ENCODE data around the gene MSANTD3.

The MSANTD3 gene

DNA sequence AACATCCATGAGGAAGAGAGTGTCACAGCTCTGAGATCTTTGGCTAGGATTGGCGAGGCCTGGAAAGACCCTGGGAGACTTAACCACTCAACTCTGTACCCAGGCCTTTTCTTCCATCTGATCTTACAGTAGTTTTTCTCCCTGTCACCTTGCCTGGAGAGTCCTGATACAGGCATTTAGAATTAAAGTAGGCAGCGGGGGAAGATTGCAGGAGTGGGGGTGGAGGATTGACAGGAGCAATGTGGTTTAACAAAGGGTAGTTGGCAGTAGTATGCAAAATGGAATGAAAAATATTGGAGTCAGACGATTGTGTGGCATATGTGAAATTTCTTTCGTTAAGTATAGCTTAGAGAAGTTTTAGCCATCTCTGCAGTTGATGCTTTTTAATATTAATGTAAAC is 62.9 kb downstream of the MSANTD3 start:
- H3K4me3 ChIP-seq (ENCODE audit: low read depth, low read length) = no peak overlapping the region
- TF ChIP-seq CTCF (IDR thresholded peaks at IDR 0.05; ENCODE audit: low read depth, low read length) = no peak

DNA sequence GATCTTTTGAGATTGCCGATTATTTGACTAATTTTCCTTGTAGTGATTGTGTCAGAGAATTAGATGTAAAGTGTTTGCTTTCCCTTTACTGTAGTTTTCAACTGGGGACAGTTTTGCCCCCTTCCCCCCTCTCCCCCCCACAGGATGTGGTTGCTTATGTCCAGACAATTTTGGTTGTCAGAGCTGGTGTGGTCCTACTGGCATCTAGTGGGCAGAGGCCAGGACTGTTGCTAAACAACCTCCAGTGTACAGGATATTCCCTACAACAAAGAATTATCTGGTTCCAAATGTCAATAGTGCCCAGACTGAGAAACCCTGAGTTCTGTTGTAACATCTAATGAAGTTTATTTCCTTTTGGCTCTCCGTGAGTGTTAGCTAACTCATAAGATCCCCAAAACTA is 66.0 kb downstream of the MSANTD3 start:
- TF ChIP-seq CTCF (IDR thresholded peaks at IDR 0.05; ENCODE audit: low read depth, low read length) = 0 out of 2 replicates have a peak, but pooled peaks have one; percentile 11
- H3K4me3 ChIP-seq (ENCODE audit: low read depth, low read length) = no peak overlapping the region

DNA sequence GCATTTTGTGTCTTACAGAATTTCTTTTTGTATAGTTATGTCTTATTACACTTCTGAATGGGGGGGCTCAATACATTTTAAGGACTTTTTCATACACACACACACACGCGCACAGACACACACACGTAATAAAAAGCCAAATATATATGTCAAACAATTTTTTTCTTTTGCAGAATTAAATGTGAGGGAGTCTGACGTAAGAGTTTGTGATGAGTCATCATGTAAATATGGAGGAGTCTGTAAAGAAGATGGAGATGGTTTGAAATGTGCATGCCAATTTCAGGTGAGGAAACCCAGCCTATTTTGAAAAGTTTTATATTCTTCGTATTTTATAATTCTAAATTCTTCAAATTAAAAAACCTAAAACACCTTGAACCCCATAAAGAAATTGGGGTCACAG is 71.6 kb downstream of the MSANTD3 start:
- H3K4me3 ChIP-seq (ENCODE audit: low read depth, low read length) = no peak overlapping the region
- no peak for TF ChIP-seq CTCF (IDR thresholded peaks at IDR 0.05; ENCODE audit: low read depth, low read length)

DNA sequence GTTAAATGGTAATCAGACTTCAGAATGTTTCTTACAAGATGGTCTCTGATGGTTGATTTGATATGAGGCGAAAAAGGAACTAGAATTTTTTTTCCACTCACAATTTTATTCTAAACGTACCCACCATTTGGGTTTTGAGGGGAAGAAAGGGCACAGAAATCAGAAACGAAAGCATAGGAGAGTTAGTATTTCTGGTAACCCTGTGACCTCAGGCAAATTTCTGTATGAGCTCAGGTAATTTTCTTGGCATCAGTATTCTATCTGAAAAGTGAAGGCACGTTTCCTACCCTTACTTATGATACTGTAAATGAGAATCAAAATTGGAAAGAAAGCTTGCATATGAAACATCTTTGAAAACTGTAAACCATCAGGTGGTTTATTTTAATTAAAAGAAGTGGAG is 72.5 kb downstream of the MSANTD3 start:
- no peak overlapping the region for H3K4me3 ChIP-seq (ENCODE audit: low read depth, low read length)
- no peak for TF ChIP-seq CTCF (IDR thresholded peaks at IDR 0.05; ENCODE audit: low read depth, low read length)

DNA sequence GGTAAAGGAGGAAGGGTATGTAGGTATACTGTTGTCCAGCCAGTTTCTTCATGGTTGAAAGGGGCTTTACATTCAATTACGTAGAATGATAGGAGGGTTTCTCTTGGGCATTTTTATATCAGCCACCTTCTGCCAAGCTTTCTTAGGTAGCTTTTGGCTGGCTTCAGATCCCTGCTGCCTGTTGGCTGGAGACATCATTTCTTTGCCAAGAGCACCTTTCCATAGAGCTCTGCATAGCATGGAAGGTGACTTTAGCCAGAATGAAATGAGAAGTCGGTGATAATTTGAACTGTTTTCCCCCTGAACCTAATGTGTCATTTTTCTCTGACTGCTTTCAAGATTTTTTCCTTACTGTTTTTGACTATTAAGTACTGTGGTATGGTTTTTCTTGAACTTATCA is 72.9 kb downstream of the MSANTD3 start:
- no peak overlapping the region for H3K4me3 ChIP-seq (ENCODE audit: low read depth, low read length)
- no peak for TF ChIP-seq CTCF (IDR thresholded peaks at IDR 0.05; ENCODE audit: low read depth, low read length)
